ENCODE results near the gene ALOXE3.
"Not testable (repeated sequence)": the region's sequence is repeated elsewhere in the genome, so short reads cannot be mapped to it uniquely, and the experiment has no call there.

Gene ALOXE3

DNA sequence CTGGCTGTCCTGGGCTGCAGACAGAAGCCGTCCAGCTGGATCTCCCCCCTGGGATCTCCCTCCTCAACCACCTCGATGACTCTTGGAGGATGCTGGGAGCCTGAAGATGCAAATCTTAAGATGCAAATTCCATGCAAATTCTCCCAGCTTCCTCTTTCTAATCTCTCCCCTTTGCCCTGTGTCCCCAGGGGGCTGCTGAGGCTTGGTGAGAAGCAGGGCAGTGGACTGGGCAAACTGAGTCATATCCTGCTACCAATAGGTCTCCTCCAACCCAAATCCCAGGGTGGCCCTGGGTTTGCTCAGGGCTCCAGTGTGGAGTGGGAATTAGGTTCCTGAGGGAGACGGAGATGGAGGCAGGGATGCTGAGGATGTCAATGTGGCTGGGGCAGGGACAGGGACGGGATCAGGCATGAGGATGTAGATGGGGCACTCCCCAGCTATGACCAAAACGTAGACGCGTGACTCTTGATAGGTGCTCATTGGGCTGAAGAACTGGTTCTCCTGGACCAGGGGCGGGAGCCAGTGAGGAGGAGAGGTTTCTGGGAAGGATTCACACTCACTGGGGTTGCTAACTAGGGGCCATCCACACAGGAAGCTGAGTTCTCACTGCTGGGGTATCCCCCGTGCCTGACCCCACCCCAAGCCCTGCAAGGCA, 27.2 kb downstream of the ALOXE3 start:
- no peak for DNase-seq (ENCODE audit: low spot score)

DNA sequence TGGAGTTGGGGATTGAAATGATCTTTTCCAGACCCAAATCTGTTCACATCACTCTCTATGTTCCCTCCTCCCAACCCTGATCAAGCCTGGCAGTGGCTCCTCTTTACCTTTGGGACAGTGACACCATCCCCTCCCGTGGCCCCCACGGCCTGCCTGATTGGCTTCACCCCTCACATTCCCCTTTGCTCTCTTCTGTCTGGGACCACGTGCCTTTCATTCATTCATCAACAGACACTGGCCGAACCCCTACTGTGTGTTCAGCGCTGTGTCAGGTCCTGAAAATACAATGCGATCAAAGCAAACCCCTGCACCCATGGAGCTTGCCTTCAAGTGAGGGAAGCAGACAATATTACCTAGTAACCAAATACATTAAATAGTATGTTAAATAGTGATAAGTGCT, 28.6 kb downstream of the ALOXE3 start:
- DNase-seq (ENCODE audit: low spot score) = no peak

DNA sequence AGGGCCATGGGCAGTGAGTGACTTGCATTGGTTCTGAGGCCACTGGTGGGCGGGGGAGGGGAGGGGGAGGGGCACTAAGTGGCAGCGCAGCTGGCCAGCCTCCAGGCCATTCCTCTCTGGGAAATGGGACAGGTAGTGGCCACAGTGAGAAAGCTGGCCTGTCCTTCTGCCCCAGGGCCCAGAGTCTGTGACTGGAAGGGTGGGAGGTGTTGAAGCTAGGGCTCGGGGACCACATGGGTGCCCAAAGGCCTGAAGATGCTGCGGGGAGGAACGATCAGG, 30.4 kb downstream of the ALOXE3 start:
- DNase-seq (ENCODE audit: low spot score) = no peak

DNA sequence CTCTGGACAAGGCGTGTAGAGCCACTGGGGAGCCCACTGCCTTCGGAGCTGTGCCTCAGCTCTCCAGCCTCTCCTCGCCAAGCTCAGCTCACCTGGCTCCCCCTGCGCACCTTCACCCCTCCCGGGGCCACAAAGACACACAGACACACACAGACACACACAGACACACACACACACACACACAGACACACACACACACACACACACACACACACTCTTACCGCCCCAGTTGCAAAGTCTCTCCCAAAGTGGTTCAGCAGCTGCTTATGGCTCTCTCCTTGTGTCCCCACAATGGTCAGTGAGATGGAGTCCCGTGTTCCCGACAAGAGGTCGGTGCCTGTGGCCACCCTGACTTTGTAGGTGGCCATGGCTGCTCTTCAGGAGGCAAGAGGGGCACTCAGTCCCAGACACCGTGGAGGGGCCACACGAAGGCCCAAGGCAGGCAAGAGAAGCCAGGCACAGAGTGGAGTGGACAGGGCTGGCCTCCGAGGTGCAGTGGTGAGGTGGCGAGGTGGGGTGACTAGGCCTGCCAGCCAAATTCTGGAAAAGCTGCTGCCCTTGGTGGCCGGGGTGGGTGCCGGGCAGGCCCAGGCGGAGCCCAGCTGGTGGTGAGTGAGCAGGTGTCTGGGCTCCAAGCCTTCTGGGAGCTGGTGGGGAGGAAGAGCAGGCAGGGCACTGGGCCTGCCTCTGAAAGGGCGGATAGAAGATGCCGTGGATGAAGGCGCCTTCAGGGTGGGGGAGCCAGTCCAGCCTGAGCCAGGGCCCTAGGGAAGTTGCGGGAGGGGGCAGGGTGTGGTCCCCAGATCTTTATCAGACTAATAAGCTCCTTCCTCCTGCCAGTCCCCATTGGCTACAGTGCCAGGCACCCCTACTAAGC, 31.0 kb downstream of the ALOXE3 start, which contains the start of gene ALOX12B:
ALOX12B (minus strand) TSS at position 642 of the 877 bp plus-strand sequence; CDS start at position 368, 274 bp downstream.
- no peak for DNase-seq (ENCODE audit: low spot score)

- DNase-seq (ENCODE audit: low spot score) = no peak
These were observed 34.1 kb downstream of the ALOXE3 start for GRCh38 chr17:8084250-8084649.

DNA sequence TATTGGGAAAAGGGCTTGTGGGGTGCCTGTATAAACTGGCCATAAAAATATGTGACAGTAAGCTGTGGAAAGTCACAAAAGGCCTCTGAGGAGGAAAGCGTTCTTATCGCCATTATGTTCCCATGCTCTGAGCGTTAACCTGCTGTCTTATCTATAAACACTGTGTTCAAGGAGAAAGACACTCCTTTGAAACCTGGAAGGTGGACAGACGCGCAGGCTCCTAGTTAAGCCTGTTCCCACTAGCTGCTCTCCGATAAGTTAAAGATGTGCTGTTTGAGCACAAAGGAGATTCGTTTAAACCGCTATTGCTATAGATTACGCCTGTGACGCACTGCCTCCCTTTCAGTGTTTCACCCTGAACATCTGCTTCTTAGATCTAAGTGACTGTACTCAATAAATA, 36.0 kb downstream of the ALOXE3 start:
- DNase-seq (ENCODE audit: low spot score) = no peak

DNA sequence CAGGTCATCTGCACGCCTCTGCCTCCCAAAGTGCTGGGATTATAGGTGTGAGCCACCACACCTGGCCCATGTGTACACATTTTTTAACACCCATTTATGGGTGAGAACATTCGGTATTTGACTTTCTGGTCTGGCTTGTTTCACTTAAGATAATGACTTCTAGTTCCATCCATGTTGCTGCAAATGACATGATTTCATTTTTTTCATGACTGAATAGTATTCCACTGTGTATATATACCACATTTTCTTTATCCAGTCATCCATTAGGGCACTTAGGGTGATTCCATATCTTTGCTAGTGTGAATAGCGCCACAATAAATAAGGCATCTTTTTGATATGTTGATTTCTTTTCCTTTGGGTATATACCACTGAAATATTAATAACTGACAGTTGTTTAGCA, 36.4 kb downstream of the ALOXE3 start:
- DNase-seq (ENCODE audit: low spot score) = no peak

DNA sequence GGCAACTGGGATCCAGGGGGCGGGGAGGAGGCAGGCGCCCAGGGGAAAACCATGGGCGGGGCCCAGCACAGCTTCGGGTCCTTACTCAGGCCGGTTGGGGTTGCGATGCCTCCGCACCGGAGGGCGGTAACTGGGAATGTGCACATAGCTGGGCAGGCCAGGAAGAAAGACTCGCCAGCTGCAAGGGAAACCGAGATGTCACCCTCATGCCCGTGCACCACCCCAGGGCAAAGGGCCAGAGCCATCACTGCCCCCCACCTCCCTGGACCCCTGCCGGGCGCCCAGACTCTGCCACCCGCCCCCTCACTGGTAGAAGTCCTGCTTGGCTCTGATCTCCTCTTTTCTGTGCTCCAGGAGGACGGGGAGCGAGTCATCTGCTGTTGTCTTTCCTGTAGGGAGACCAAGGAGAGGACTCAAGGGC, 37.5 kb downstream of the ALOXE3 start:
- no peak for DNase-seq (ENCODE audit: low spot score)

DNA sequence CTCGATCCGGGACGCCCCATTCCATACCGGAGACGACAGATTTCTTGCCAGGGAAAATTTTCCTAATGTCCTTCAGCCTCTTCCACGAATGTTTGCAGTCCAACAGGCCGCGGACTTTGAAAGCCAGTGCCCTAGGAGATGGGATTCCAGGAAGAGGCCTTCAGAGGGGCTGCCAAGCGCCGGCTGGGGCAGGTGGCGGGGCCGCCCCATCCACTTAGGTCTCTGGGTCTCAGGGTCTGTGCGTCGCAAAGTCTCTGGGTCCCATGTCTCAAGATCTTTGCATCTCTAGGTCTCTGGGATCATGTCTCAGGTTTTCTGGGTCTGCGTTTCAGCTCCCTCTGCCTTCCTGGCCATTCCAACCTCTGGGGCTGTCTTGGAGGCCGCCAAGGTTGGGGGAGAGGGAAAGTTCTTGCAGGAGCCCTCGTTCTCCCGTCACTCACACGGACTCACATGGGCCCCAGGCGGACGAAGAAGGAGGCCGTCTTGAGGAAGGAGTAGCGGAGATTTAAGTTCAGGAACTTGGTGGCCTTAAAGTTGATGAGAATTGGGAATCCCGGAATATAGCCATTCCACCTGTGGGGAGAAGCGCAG, 38.0 kb downstream of the ALOXE3 start:
- no peak for DNase-seq (ENCODE audit: low spot score)

DNA sequence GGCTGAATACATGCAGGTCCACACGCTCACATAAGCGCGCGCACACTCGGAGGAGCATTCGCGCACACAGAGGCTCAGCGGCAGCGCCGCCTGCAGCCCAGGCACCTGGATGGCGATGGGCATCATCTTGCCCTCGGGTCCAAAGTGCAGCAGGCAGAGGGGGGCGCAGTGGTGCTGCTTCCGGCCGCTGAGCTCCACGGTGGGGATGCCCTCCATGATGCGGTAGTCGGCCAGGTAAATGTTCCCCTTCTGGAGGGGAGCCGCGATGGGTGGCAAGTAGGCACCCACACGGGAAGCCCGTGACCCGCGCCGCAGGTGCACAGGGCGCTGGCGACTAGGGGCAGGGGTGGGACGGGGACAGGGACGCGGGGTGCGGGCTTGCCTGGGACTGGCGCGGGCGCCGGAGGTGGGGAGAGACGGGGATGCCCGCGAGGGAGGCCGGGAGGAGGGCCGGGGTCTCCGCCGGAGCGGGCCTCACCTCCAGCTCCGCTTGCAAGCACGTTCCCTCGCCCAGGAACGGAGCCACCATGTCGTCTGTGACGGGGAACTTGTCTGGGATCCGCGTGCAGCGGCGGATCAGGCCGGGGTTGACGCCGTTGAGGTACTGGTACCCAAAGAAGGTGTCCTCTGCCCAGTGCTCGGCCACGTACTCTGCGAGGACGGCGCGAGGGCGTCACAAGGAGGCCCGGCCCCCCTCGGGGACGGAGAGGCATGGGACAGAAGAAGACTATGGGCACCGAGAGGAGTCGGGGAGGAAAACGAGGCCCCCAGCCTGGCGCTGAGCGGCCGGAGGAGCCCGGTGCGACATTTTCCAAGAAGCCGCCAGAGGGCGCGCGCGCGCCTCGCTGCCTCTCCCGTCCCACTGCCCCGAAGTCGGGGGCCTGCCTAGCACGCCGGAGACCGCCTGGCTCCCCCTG, 38.8 kb downstream of the ALOXE3 start:
- DNase-seq (ENCODE audit: low spot score) = peak; percentile 79

- not testable (repeated sequence) for DNase-seq (ENCODE audit: low spot score)
These were observed 40.4 kb downstream of the ALOXE3 start for GRCh38 chr17:8077939-8078338.

DNA sequence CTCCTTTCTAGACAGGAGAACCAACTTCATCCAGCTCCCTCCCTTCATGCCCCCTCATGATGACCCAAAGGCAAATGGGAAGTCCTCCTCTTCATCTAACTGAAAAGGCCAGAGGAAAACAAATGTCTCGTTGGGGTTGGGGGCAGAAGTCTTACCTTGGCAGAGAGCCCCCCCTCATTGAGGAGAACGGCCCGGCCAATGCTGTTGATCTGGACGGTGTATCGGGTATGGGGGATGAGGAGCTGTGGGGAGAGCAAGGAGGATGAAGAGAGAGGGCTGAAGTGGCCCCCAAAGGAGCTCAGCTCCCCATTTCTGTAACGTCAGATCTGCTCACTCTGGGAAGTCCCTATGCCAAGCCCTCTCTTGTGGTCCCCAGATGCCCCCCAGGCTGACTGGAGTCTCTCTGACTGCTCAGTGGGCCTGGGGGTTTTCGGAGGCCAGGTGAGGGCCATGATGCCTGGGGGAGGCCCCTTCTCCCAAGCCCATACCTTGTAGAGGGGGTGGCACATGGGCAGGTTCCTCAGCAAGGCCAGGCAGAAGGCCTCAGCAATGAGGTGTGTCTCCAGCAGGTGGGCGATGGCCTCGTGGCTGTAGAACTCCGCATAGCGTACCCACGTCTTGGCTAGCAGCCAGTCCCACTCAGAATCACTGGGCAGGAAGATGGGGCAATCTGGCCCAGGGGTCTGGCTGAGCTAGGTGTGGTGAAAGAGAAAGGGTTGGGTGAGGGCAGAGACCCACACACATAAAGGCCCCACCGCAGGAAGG, 41.6 kb downstream of the ALOXE3 start:
- DNase-seq (ENCODE audit: low spot score) = no peak

DNA sequence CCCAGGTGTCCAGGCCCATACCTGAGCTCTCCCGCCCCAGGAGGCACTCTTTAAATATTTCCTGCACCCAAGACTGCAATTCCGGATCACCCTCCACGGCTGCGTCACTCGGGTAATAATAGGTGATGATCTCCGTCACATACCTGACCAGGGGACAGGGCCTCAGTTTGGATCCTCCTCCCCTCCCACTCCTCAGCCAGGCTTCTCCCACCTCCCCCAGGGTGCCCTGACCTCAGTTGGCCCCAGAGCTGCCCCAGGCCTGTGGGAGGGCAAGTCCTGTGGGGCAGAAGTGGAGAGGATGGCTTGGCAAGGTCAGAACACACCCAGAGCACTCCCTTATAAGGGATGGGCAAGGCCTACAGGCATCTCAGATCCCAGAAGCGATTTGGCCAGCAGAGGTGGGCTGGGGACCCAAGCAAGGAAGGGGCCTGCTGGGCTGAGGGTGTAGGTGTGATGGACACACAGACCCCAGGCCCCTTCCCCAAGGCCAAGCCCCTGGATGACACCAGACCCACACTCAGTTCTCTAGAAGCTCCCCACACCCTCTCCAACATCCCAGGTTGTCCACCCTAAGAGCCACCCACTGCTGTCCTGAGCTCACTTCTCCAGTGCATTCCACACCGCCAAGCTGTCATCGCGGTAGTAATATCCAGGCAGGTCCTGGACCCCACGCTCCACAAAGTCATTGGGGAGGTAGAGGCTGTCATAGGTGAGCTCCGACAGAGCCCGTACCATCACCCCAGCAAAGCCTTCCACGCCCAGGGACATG, 42.6 kb downstream of the ALOXE3 start:
- DNase-seq (ENCODE audit: low spot score) = no peak

DNA sequence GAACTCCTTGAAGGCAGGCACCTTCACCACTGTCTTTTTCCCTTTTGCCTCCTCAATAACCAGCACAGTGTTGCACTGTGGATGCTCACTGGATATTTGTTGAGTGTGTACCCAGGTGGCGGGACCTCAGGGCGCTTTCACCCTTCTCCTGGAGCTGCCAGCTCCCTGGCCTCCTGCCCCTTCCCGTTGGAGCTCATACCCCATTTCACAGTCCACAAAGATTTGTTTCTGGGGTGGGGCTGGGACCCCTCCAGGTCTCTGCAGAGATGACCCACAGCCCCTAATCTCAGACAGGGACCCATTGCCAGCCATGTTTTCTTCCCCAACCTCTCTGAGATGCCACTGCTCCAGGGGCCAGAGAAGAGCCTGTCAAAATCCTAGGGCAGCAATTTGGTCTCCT, 43.2 kb downstream of the ALOXE3 start:
- no peak for DNase-seq (ENCODE audit: low spot score)

DNA sequence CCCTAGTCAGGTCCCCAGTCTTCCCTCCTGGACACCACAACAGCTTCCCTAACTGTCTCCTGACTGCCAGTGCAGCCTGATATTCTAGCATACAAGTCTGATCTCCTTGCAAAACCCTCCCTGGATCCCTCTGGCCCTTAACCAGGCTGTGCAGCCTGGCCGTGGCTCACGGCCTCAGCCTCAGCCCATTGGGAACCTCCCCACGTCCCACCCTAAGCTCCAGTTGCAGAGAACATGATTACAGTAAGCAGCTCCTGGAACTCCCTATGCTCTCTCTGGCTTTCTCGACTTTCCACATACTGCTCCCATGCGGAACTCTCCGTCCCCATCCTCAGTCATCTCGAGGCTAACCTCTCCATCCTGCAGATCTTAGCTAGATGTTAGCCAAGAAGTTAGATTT, 43.8 kb downstream of the ALOXE3 start:
- no peak for DNase-seq (ENCODE audit: low spot score)

DNA sequence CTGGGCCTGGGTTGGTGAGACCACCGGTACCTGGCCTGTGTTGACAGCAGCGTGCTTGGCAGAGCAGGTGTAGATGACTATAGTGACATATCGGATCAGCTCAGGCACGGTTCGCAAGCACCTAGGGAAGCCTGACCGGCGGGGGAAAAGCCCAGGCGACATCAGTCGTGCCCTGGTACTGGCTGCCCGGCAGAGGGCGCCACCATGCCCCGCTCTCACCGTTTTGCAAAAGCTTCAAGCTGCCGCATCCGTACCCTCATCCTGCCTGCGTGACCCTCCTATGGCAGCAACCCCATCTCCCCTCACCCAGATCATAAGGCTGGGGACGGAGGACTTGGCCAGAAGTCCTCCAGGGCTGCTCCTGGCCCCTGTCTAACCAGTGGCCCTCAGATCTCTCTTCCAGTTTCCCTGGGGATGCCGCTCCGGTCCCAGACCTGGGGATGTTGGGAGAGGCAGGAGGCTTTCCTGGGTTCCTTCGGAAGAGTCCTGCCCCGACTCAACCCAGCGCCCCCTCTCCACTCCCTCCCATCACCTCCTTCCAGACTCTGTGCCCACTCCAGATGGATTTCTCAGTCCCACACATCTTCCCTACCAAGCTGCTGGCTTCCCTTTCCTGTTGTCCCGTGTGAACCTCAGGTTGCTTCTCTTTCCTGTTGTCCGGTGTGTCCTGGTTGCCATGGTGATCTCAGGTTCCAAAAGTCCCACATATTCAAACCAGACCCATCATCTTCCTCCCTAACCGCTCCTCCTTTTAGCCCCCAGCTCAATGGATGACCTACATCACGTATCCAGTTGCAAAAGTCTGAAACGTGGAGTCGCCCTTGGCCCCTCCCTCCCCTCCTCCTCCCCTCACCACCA, 44.5 kb downstream of the ALOXE3 start:
- DNase-seq (ENCODE audit: low spot score) = peak; percentile 85

DNA sequence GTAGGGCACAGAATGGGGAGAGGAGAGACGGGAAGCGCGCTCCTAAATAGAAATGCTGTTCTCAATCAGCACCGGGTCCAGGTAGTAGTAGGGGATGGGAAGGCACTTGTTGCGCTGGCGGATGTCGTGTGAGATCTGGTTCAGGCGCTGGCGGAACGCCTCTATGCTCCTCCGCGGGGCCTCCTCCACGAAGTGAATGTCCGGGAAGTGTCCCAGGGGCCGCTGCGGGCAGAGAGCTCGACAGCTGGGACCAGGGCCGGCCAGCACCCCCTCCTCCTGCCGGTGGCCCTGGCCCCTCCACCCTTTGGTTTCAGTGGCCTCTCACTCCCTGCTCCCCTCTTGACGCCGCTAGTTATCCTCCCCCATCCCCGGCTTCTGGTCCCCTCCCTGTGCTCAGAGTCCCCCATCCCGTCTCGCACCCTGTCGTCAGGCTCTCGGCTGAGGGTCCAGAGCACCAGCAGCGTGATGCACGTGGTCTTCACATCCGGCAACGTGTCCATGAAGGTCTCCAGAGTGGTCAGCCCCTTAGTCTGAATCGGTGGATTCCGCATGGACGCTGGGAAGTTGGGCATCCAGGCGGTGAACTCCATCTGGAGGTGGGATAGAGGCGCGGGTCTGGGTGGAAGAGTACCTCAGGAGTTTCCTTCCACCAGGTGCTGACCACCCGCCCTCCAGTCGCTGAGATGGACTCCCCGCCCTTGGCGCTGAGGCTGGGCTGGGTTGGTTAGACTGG, 45.4 kb downstream of the ALOXE3 start:
- DNase-seq (ENCODE audit: low spot score) = peak; percentile 25

DNA sequence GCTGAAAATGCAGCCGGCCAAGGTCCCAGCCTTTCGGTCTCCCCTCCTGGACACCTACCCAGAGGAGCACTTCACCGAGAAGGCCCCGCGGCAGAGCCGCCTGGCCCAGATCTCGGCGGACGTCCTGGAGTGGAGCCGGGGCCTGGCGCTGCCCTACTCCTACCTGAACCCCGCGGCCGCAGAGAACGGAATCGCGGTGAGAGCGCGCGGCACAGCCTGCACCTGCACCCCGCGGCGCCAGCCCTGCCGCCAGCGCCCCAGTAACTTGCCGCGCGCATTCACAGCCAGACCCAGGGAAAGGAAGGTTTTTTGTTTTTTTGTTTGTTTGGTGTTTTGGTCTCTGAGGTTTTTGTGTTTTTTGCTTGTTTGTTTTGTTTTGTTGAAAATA, 46.0 kb downstream of the ALOXE3 start:
- no peak for DNase-seq (ENCODE audit: low spot score)

GRCh38 chr17:8071496-8071895, 46.8 kb downstream of the ALOXE3 start:
- no peak for DNase-seq (ENCODE audit: low spot score)
